ENCODE data around the gene FADS3. TPM values are rescaled to one million over a fixed set of nuclear protein-coding genes. Genes with fewer than 3 reads are reported as not detected.

Gene FADS3
- total RNA-seq, 1 experiment from 2014 or later, result 22.6 TPM

- H3K9me3 ChIP-seq (ENCODE audit: control insufficient read depth, insufficient read depth, low read depth, low read length), result peaks cover 7% of the 10 kb centered on the region; the same call in 1 of the 2 replicates
- TF ChIP-seq REST (IDR thresholded peaks at IDR 0.05; ENCODE audit: insufficient read depth in 1 of 2, low read depth in 2 of 2, low read length in 1 of 2), result no peak
- TF ChIP-seq CTCF (IDR thresholded peaks at IDR 0.05), result no peak
- TF ChIP-seq TCF7L2 (IDR thresholded peaks at IDR 0.05; ENCODE audit: low read depth, low read length), result no peak
- TF ChIP-seq POLR2AphosphoS5 (IDR thresholded peaks at IDR 0.05; ENCODE audit: low read depth, low read length), result no peak
- TF ChIP-seq SIN3A (IDR thresholded peaks at IDR 0.05; ENCODE audit: borderline replicate concordance, insufficient read depth, low read depth, low read length), result no peak
- ATAC-seq (no peak), DNase-seq (ENCODE audit: low read depth, low spot score) (no peak)
- no peak overlapping the region for H3K4me3 ChIP-seq (ENCODE audit: low read depth in 2 of 2, low read length in 2 of 2)
- H3K4me1 ChIP-seq (ENCODE audit: control insufficient read depth, insufficient read depth, low read length), result no peaks in the 10 kb centered on the region
- CTCF ChIA-PET, result no interaction called here
- H3K27ac ChIP-seq (ENCODE audit: low read length), result no peak overlapping the region
- H3K36me3 ChIP-seq (ENCODE audit: control insufficient read depth, insufficient read depth, low read length), result no peaks in the 10 kb centered on the region
- in situ Hi-C loops (cut with HindIII; ENCODE audit: low pct_unique_long_range_greater_than_20kb, low sequenced_read_pairs) (no loop called here), intact Hi-C loops (cut with micrococcal nuclease; ENCODE audit: unreplicated experiment) (no loop called here)
- no TSS peak for BruUV-seq (replicated peaks)
- no peaks in the 10 kb centered on the region for H3K27me3 ChIP-seq (ENCODE audit: control insufficient read depth, insufficient read depth, low read length)
- POLR2A ChIA-PET, result no interaction called here
Observed at GRCh38 chr11:61935861-61936260, 44.5 kb upstream of the FADS3 start.

- H3K36me3 ChIP-seq (ENCODE audit: control insufficient read depth, insufficient read depth, low read length), result no peaks in the 10 kb centered on the region
- ChIA-PET POLR2A (interaction anchor here (0.7 kb wide), 2 partner anchors 32 to 139 kb away, joined by 3 to 6 read pairs; no protein-coding TSS in a partner anchor), CTCF (interaction anchor here (0.6 kb wide), 1 partner anchor 17 kb away, joined by 4 read pairs; no protein-coding TSS in a partner anchor)
- no peaks in the 10 kb centered on the region for H3K9me3 ChIP-seq (ENCODE audit: control insufficient read depth, insufficient read depth, low read depth, low read length)
- in situ Hi-C loops (cut with HindIII; ENCODE audit: low pct_unique_long_range_greater_than_20kb, low sequenced_read_pairs) (no loop called here), intact Hi-C loops (cut with micrococcal nuclease; ENCODE audit: unreplicated experiment) (no loop called here)
- BruUV-seq (replicated peaks), result no TSS peak
- TF ChIP-seq TCF7L2 (IDR thresholded peaks at IDR 0.05; ENCODE audit: low read depth, low read length) (no peak), REST (IDR thresholded peaks at IDR 0.05; ENCODE audit: insufficient read depth in 1 of 2, low read depth in 2 of 2, low read length in 1 of 2) (no peak), CTCF (IDR thresholded peaks at IDR 0.05) (no peak)
- ATAC-seq, result no peak
- no peaks in the 10 kb centered on the region for H3K4me1 ChIP-seq (ENCODE audit: control insufficient read depth, insufficient read depth, low read length)
- no peak overlapping the region for H3K27ac ChIP-seq (ENCODE audit: low read length)
- H3K4me3 ChIP-seq (ENCODE audit: low read depth in 2 of 2, low read length in 2 of 2), result no peak overlapping the region
- H3K27me3 ChIP-seq (ENCODE audit: control insufficient read depth, insufficient read depth, low read length), result no peaks in the 10 kb centered on the region
- DNase-seq (ENCODE audit: low read depth, low spot score), result no peak
Observed at GRCh38 chr11:61930933-61931332, 39.6 kb upstream of the FADS3 start.

All from Panc1 (cell line).